ENCODE results near the gene CRABP2.

CRABP2 gene

GRCh38 chr1:156705321-156705917 is at the start of gene CRABP2:
CRABP2 (minus strand) TSS chr1:156705583; CDS start chr1:156705446, 137 bp downstream.
- no peak for DNase-seq

GRCh38 chr1:156754219-156754618 is 48.8 kb upstream of the CRABP2 start:
- no peak for DNase-seq

GRCh38 chr1:156752843-156753482 is 47.6 kb upstream of the CRABP2 start:
- no peak for DNase-seq

- peak; percentile 86 for DNase-seq
These were observed 46.5 kb upstream of the CRABP2 start for GRCh38 chr1:156751757-156752481.

GRCh38 chr1:156751451-156751756 is 46.0 kb upstream of the CRABP2 start, which contains the start of gene HDGF:
HDGF (minus strand) TSS chr1:156751675; CDS start chr1:156751429, 246 bp downstream.
- DNase-seq = no peak

GRCh38 chr1:156750711-156751450 is 45.5 kb upstream of the CRABP2 start:
- DNase-seq = no peak

GRCh38 chr1:156750191-156750672 is 44.8 kb upstream of the CRABP2 start:
- DNase-seq = no peak

GRCh38 chr1:156749419-156750118 is 44.2 kb upstream of the CRABP2 start:
- no peak for DNase-seq

GRCh38 chr1:156748670-156749418 is 43.5 kb upstream of the CRABP2 start:
- no peak for DNase-seq

- DNase-seq = no peak
These were observed 42.6 kb upstream of the CRABP2 start for GRCh38 chr1:156747742-156748669.

GRCh38 chr1:156746728-156747631 is 41.6 kb upstream of the CRABP2 start:
- DNase-seq = peak; percentile 78

GRCh38 chr1:156746406-156746727 is 41.0 kb upstream of the CRABP2 start:
- no peak for DNase-seq

- no peak for DNase-seq
These were observed 40.5 kb upstream of the CRABP2 start for GRCh38 chr1:156745881-156746280.

- no peak for DNase-seq
These were observed 39.5 kb upstream of the CRABP2 start for GRCh38 chr1:156744786-156745419.

GRCh38 chr1:156744344-156744743 is 39.0 kb upstream of the CRABP2 start:
- DNase-seq = no peak

- DNase-seq = no peak
These were observed 38.3 kb upstream of the CRABP2 start for GRCh38 chr1:156743367-156744302.

GRCh38 chr1:156742801-156743200 is 37.4 kb upstream of the CRABP2 start:
- DNase-seq = no peak

- DNase-seq = no peak
These were observed 36.6 kb upstream of the CRABP2 start for GRCh38 chr1:156742017-156742416.

Data from GOT3 (cell line).